ENCODE data around the gene GDF2.

GDF2 gene

DNA sequence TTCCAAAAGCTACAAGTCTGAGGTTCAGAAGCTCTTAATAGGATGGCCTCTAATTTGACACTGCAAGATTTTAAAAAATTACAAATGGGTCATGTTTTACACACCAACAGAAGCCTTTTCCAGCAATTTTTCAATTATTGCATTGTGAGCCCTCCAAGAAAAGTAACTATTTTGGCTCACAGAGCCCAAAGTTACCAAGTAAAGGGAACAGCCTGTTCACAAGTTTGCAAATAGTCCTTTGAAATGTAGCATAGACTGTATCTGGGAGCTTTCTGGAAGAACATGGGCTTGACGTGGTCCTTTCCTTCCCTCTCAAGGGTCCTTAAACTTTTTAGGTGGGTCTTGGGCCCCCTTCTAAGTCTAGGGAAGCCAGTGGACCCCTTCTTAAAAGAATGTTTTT lies 23.5 kb upstream of the GDF2 start:
- no peak overlapping the region for H3K27ac Mint-ChIP-seq
- H3K36me3 Mint-ChIP-seq (ENCODE audit: low read depth): no peaks in the 10 kb centered on the region
- H3K27me3 Mint-ChIP-seq (ENCODE audit: low read depth): peaks cover 62% of the 10 kb centered on the region
- H3K9me3 Mint-ChIP-seq: no peaks in the 10 kb centered on the region
- H3K4me3 Mint-ChIP-seq: no peak overlapping the region
- peaks cover 1% of the 10 kb centered on the region for H3K4me1 Mint-ChIP-seq (ENCODE audit: low read depth)

DNA sequence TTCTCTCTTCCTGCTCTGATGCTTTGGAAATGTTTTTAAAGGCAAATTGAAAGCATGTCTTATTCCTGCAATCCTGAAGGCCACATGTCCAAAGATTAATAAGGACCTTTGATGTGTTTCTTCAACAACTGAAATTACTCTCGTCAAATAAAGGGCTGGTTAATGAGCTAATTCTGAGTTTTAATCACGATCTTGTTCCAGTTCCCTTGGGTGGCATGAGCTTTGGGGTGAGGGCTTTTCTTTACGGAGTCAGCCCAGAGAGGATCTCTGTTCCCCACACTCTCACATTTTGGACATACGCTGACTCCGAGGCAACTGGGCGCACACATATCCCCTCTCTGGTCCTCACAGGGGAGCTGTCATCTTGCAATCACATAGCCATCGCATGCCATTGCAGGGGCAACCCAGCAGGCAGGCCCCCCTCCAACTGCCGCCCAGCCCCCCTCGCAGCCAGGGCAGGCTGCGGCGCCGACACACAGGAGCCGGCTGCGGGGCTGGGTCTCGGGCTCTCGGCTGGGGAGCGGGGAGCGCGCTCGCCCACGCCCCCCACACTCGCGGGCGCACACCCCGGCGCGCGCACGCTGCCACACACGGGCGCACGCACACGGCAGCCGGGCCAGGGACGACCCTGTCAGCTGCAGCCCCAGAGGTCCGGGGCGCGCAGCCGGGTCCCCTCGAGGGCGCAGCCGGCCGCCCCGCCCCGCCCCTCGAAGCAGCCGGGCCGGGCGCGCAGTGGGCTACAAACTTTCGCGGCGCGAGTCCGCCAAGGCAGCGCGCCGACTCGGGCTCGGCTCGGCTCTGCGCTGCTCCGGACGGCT lies 22.4 kb upstream of the GDF2 start, which contains the start of gene GDF10:
GDF10 (plus strand) TSS at position 587 of the 818 bp plus-strand sequence. CDS start 455 bp downstream, outside the sequence.
- Mint-ChIP-seq H3K4me3 (peak within 1 kb of the TSS; percentile 40), H3K36me3 (ENCODE audit: low read depth) (no peaks in the 10 kb centered on the region), H3K9me3 (no peaks in the 10 kb centered on the region), H3K4me1 (ENCODE audit: low read depth) (peaks cover 1% of the 10 kb centered on the region), H3K27ac (no peak within 1 kb of the TSS), H3K27me3 (ENCODE audit: low read depth) (peaks cover 62% of the 10 kb centered on the region)

DNA sequence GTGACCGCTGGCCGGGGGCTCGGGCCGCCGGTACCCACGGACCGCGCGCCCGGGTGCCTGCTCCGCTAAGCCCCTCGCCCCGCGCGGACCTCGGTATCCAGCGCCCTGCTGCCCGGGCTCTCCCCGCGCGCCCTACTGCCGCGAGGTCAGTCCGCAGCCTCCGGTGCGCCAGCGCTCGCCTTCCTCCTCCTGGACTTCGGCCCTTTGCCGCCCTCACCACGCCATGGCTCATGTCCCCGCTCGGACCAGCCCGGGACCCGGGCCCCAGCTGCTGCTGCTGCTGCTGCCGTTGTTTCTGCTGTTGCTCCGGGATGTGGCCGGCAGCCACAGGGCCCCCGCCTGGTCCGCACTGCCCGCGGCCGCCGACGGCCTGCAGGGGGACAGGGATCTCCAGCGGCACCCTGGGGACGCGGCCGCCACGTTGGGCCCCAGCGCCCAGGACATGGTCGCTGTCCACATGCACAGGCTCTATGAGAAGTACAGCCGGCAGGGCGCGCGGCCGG lies 21.8 kb upstream of the GDF2 start:
- Mint-ChIP-seq H3K9me3 (no peaks in the 10 kb centered on the region), H3K36me3 (ENCODE audit: low read depth) (no peaks in the 10 kb centered on the region), H3K4me3 (no peak overlapping the region), H3K4me1 (ENCODE audit: low read depth) (peaks cover 1% of the 10 kb centered on the region), H3K27me3 (ENCODE audit: low read depth) (peaks cover 58% of the 10 kb centered on the region), H3K27ac (no peak overlapping the region)

DNA sequence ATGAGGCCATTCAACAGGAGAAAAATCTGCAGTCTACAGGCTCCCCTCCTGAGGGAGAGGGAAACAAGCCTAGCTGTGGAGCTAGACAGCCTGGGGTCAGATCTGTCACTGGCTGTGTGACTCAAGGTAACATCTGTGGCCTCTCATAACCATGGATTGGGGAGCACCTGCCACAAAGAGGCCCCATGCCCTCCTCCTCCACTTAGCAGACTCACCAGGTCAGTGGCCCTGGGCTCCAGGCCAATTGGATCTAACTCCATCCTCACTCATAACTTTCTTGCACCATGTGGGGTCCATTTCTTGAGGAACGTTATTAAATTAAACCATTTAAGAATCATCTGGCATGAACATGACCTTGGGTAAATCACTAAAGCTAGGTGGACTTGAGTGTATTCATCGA lies 20.4 kb upstream of the GDF2 start:
- no peaks in the 10 kb centered on the region for H3K36me3 Mint-ChIP-seq (ENCODE audit: low read depth)
- peaks cover 54% of the 10 kb centered on the region for H3K27me3 Mint-ChIP-seq (ENCODE audit: low read depth)
- H3K9me3 Mint-ChIP-seq: no peaks in the 10 kb centered on the region
- H3K4me1 Mint-ChIP-seq (ENCODE audit: low read depth): peaks cover 1% of the 10 kb centered on the region
- H3K4me3 Mint-ChIP-seq: no peak overlapping the region
- H3K27ac Mint-ChIP-seq: no peak overlapping the region

DNA sequence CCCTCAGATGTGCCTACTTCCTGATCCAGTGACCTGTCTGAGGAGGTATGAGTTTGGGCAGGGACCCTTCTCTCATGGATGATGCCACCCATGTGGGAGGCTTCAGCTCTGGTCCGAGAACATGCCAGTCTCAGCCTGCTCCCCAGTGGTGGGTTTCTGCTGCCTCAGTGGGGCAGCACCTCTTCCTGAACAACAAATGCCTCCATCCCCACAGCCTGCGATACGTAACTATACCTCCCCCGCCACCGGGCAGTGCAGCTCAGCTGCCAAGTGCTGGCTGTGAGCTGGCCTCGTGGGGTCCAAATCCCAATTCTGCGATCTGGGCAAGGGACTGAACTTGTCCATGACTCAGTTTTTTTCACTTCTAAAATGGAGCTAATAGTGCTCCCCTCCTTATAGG lies 19.1 kb upstream of the GDF2 start:
- Mint-ChIP-seq H3K27me3 (ENCODE audit: low read depth) (peaks cover 47% of the 10 kb centered on the region), H3K27ac (no peak overlapping the region), H3K36me3 (ENCODE audit: low read depth) (no peaks in the 10 kb centered on the region), H3K4me3 (no peak overlapping the region), H3K4me1 (ENCODE audit: low read depth) (peaks cover 1% of the 10 kb centered on the region), H3K9me3 (no peaks in the 10 kb centered on the region)

DNA sequence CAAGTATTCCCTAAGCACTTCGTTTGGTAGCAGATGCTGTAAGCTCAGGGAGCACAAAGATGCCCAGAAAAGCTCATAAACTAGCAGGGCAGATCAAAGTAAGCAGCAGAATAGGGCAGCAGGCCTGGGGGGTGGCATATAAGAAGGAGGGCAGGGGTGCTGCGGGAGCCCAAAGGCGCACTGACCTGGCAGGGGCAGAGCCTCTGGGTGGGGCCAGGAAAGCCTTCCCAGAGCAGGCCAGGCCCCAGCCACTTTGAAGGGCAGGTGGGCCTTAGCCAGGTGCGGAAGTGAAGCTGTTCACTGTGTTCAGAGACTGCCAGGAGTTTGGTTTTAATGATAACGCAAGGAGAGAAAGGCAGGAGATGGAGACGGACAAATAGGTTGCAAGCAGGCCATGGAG lies 18.4 kb upstream of the GDF2 start:
- no peak overlapping the region for H3K27ac Mint-ChIP-seq
- peaks cover 1% of the 10 kb centered on the region for H3K4me1 Mint-ChIP-seq (ENCODE audit: low read depth)
- H3K9me3 Mint-ChIP-seq: no peaks in the 10 kb centered on the region
- peaks cover 45% of the 10 kb centered on the region for H3K27me3 Mint-ChIP-seq (ENCODE audit: low read depth)
- H3K36me3 Mint-ChIP-seq (ENCODE audit: low read depth): no peaks in the 10 kb centered on the region
- no peak overlapping the region for H3K4me3 Mint-ChIP-seq

DNA sequence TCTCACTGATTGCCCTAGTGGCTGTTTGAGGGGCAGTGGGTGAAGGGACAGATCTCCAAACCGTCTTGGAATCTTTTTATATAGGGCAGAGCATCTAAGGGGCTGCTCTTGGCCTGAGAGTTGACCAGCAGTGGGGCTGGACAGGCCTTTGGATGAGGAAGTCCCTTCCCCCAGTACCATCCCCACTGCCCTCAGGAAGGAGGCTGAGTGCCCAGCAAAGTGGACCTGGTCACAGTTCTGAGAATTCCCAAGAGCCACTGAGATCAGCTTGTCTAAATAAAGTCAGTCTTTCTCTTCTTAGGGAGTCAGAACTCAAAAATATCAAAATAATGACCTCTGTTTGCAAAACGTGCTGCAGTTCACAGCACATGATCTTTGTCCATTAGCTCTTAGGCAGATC lies 16.7 kb upstream of the GDF2 start:
- H3K4me1 Mint-ChIP-seq (ENCODE audit: low read depth): peaks cover 1% of the 10 kb centered on the region
- no peaks in the 10 kb centered on the region for H3K36me3 Mint-ChIP-seq (ENCODE audit: low read depth)
- H3K27me3 Mint-ChIP-seq (ENCODE audit: low read depth): peaks cover 34% of the 10 kb centered on the region
- no peak overlapping the region for H3K4me3 Mint-ChIP-seq
- H3K9me3 Mint-ChIP-seq: no peaks in the 10 kb centered on the region
- H3K27ac Mint-ChIP-seq: no peak overlapping the region

DNA sequence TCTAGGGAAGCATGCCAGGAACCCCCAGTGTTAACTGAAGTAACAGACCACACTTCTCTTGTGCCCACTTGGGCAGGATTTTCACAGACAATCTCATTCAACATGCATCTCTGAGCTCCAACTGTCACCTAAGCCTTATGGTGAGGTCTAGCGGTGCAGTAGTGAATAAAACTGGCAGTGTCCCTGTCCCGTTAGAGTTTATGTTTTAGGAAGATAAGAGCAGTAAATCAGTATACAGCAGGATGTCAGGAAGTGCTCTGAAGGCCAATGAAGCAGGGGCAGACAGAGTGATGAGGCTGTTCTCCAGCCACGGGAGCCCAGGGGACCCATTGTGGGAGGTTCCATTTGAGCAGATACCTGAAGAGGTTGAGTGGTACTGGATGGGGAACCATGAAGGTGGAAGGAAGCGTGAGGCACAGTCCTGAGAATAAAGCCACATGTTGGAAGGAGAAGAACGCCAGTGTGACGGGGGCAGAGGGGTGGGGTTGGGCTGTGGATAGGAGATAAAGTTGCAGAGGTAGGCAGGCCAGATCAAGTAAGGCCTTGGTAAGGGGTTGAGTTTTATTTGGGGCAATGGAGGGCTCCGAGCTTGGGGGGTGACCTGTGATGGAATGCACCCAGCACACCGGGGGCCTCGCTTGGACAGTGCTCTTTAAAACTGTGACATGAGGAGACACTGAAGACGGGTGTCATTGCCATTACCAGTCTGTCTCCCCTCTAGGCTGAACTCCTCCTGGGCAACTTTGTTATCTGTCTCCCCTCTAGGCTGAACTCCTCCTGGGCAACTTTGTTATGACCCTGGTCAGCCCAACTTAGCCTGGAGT lies 15.7 kb upstream of the GDF2 start:
- Mint-ChIP-seq H3K4me3 (no peak overlapping the region), H3K4me1 (ENCODE audit: low read depth) (peaks cover 4% of the 10 kb centered on the region), H3K27ac (no peak overlapping the region), H3K27me3 (ENCODE audit: low read depth) (peaks cover 26% of the 10 kb centered on the region), H3K36me3 (ENCODE audit: low read depth) (no peaks in the 10 kb centered on the region), H3K9me3 (no peaks in the 10 kb centered on the region)

DNA sequence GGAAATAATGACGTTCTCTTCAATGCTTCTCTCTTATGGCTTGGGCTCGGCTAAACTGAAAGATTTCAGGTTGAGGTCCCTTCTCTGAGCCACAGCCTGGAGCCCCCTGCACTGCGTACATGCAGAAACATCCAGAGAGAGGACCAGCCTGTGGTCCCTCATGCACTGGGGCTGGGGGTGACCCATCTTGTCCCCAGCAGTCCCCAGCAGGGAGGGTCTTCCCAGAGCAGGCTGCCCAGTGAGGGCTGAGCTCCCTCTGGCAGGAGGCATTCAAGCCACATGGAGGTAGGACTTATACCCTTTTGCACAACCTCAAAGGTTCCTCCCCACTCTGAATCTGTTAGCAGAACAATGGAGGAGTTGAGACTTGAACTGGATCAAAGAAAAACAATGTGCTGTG lies 14.9 kb upstream of the GDF2 start:
- Mint-ChIP-seq H3K4me1 (ENCODE audit: low read depth) (peaks cover 11% of the 10 kb centered on the region), H3K27ac (no peak overlapping the region), H3K36me3 (ENCODE audit: low read depth) (no peaks in the 10 kb centered on the region), H3K9me3 (no peaks in the 10 kb centered on the region), H3K4me3 (no peak overlapping the region), H3K27me3 (ENCODE audit: low read depth) (peaks cover 20% of the 10 kb centered on the region)

DNA sequence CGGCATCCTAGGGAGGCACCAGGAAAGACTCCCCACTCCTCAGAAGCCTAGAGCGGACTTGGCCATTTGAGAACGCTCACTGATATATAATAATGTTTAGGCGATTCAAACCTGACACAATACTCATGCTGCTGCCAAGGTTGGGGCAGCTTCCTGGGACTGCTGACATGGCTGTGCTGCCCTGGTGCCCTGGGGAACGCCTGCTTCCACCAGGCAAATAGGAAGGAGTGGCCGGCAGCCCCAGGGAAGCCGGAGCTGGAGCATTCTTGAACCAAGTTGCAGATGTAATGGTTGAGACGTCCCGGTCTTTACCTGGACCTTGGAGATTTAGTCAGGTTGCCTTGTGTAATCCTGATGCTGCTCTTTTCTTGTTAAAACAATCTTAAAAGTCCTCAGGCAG lies 13.5 kb upstream of the GDF2 start:
- Mint-ChIP-seq H3K9me3 (no peaks in the 10 kb centered on the region), H3K27me3 (ENCODE audit: low read depth) (peaks cover 10% of the 10 kb centered on the region), H3K36me3 (ENCODE audit: low read depth) (no peaks in the 10 kb centered on the region), H3K4me1 (ENCODE audit: low read depth) (peaks cover 11% of the 10 kb centered on the region), H3K27ac (no peak overlapping the region), H3K4me3 (no peak overlapping the region)

DNA sequence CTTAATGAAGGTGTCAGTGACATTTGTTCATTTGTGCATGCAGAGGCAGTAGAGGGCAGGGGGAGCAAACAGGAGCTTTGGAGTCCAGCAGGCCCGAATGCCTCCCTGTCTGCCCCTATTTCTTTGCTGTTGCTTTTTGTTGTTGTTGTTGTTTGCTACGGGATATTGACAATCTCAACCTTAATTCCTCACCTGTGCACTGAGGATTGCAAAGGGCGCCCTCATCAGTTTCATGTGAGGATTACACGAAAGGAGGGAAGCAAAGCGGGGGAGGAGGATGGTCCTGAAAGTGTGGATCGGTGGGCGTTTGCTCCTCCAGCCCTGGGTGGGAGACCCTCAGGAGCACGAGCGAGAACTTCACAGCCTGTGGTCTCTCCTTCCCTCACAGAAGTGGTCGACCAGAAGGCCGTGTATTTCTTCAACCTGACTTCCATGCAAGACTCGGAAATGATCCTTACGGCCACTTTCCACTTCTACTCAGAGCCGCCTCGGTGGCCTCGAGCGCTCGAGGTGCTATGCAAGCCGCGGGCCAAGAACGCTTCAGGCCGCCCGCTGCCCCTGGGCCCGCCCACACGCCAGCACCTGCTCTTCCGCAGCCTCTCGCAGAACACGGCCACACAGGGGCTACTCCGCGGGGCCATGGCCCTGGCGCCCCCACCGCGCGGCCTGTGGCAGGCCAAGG lies 12.7 kb upstream of the GDF2 start:
- H3K27ac Mint-ChIP-seq: no peak overlapping the region
- no peaks in the 10 kb centered on the region for H3K36me3 Mint-ChIP-seq (ENCODE audit: low read depth)
- peaks cover 11% of the 10 kb centered on the region for H3K4me1 Mint-ChIP-seq (ENCODE audit: low read depth)
- no peak overlapping the region for H3K4me3 Mint-ChIP-seq
- no peaks in the 10 kb centered on the region for H3K9me3 Mint-ChIP-seq
- H3K27me3 Mint-ChIP-seq (ENCODE audit: low read depth): peaks cover 10% of the 10 kb centered on the region

DNA sequence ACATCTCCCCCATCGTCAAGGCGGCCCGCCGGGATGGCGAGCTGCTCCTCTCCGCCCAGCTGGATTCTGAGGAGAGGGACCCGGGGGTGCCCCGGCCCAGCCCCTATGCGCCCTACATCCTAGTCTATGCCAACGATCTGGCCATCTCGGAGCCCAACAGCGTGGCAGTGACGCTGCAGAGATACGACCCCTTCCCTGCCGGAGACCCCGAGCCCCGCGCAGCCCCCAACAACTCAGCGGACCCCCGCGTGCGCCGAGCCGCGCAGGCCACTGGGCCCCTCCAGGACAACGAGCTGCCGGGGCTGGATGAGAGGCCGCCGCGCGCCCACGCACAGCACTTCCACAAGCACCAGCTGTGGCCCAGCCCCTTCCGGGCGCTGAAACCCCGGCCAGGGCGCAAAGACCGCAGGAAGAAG lies 12.2 kb upstream of the GDF2 start:
- Mint-ChIP-seq H3K27me3 (ENCODE audit: low read depth) (peaks cover 10% of the 10 kb centered on the region), H3K36me3 (ENCODE audit: low read depth) (no peaks in the 10 kb centered on the region), H3K9me3 (no peaks in the 10 kb centered on the region), H3K4me1 (ENCODE audit: low read depth) (peaks cover 11% of the 10 kb centered on the region), H3K4me3 (no peak overlapping the region), H3K27ac (no peak overlapping the region)

DNA sequence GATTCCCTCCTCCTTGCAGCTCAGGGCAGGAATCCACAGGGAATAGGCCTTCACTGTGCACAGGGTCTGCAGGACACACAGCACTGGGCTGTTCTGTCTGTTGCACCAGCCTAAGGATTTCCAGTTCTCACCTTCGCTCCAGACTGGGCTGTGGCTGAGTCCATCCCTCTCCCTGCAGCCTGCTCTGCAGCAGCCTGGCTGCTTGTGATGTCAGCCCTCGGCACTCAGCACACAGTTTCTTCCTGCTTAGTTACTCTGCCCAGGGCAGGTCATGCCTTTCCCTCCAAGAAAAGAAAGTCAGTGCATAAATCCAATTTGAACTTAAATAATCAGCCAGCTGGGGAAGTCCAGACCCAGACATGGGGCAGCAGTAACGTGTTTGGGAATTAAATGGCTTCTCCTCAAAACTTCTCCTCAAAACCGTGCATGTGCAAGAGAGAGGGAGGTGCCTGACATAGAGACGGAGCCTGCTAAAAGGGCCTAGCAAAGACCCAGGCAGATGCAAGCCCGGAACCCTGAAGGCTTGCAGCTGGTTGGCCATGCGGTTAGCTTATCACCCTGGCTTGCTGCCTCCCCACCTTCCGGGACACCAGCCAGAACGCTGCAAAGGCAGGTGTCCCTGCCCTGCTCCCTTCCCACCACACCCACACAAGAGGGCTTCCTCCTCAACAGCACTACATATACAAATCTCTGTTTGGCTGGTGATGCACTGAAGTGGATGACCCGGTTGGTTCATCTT lies 10.9 kb upstream of the GDF2 start:
- Mint-ChIP-seq H3K36me3 (ENCODE audit: low read depth) (no peaks in the 10 kb centered on the region), H3K27ac (no peak overlapping the region), H3K27me3 (ENCODE audit: low read depth) (peaks cover 9% of the 10 kb centered on the region), H3K4me1 (ENCODE audit: low read depth) (peaks cover 11% of the 10 kb centered on the region), H3K9me3 (no peaks in the 10 kb centered on the region), H3K4me3 (no peak overlapping the region)

Data from T-helper 1 cell treated with Interleukin-12 subunit alpha and Interleukin-12 subunit beta and Interleukin-4 antibody, amounts not matched to agents 30 μg/mL and 1 μg/mL, for 36 hours (primary cell).